Left ventricle myocardium inferior (tissue), 1 donor: ENCODE measurements around the gene GPR35. TPM values are rescaled to one million over a fixed set of nuclear protein-coding genes. Genes with fewer than 3 reads are reported as not detected.
"Not testable (repeated sequence)": the region's sequence is repeated elsewhere in the genome, so short reads cannot be mapped to it uniquely, and the experiment has no call there.

Experiments used
- DNase-seq: peaks from one replicate; pipeline ENCODE4 v3.0.0-alpha.2; 2020
- H3K27ac ChIP-seq: fragments of 200-600 bp; replicated peaks from 2 replicates; pipeline ENCODE4 v1.8.0; 2021
- H3K27me3 ChIP-seq: fragments of 200-600 bp; 2 replicates; pipeline ENCODE4 v1.8.0; 2021; ENCODE audit warnings: low read depth
- H3K36me3 ChIP-seq: fragments of 200-600 bp; 2 replicates; pipeline ENCODE4 v1.8.0; 2021
- H3K4me1 ChIP-seq: fragments of 200-600 bp; 2 replicates; pipeline ENCODE4 v1.8.0; 2021
- H3K4me3 ChIP-seq: fragments of 200-600 bp; 2 replicates; pipeline ENCODE4 v1.8.0; 2021; ENCODE audit warnings: mild to moderate bottlenecking, moderate library complexity
- H3K9me3 ChIP-seq: fragments of 200-600 bp; replicated peaks from 2 replicates; pipeline ENCODE4 v1.8.0; 2021
- CTCF ChIP-seq: fragments of 200-600 bp; IDR thresholded peaks from 2 replicates; pipeline ENCODE4 v1.8.0; 2021; ENCODE audit warnings: antibody characterized with exemption, mild to moderate bottlenecking, borderline replicate concordance
- intact Hi-C: fragments of 100-400 bp; cut with micrococcal nuclease; formaldehyde crosslinking; loops from one replicate; pipeline ENCODE4 v1.11.0; 2022
- total RNA-seq: library from RNA; stranded (reverse); fragmentation: NEBNext Ultra II Directional; extraction: Animal tissue kit (Norgen Biotek cat#: 25700); gene quantifications from one replicate; pipeline ENCODE4 v1.2.1, GENCODE V29; 2021
- donor health status: DM: no; HTN: yes; CAD: no; lungs with severe emphysema.

The GPR35 gene
- total RNA-seq, 1 donor from 2014 or later = 1.3 TPM

DNA sequence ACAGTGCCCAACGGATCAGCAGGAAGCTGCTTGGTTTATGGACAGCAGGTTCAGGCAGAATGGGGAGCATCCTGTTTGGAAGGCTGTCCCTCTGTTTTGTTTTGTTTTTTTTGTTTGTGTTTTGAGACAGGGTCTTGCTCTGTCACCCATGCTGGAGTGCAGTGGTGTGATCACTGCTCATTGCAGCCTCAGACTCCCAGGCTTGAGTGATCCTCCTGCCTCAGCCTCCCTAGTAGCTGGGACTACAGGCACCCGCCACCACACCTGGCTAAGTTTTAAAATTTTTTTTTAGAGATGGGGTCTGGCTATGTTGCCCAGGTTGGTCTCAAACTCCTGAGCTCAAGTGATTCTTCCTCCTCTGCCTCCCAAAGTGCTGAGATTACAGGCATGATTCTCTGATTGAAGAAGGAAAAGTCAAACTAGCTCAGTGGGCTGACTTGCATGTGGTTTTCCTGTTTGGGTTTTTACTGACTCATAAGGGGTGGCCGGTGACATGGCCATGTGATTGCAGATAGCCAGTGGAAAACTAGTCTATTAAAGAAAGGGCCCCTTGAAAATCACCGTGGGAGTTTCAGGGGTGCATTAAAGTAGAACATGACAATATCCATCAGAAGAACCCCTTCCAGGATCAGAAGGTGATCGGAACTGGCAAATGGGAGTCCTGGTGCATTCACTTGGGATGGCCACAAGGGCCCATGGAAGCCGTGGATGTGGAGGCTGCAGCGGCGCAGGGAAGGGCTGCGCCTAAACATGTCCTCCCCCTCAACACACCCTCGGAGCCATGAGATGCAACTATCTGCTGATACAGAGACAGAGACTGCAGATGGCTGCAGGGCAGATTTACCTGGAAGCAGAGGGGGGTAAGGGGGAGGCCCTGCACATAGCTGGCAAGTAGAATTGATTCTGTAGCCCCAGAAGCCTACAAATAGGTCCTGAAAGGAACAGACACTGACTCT is 30.9 kb downstream of the GPR35 start:
- no peak for TF ChIP-seq CTCF

DNA sequence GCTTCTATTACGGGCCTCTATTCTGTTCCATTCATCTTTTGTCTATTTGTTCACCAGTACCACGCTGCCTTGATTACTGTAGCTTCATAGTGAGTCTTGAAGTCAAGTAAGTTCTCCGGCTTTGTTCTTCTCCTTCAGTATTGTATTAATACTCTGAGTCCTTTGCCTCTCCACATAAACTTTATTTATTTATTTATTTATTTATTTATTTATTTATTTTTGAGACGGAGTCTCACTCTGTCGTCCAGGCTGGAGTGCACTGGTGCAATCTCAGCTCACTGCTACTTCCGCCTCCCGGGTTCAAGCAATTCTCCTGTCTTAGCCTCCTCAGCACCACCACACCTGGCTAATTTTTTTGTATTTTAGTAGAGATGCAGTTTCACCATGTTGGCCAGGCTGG is 34.6 kb downstream of the GPR35 start:
- peaks cover 12% of the 10 kb centered on the region for H3K9me3 ChIP-seq
- H3K27me3 ChIP-seq = peaks cover 96% of the 10 kb centered on the region

More for the DNA sequence above, 30.9 kb downstream of the GPR35 start:
- Histone ChIP-seq H3K4me3 (no peak overlapping the region), H3K27me3 (peaks cover 95% of the 10 kb centered on the region), H3K4me1 (no peaks in the 10 kb centered on the region), H3K27ac (no peak overlapping the region), H3K36me3 (no peaks in the 10 kb centered on the region), H3K9me3 (no peaks in the 10 kb centered on the region)
- no peak for DNase-seq
- intact Hi-C loops = no loop called here

DNA sequence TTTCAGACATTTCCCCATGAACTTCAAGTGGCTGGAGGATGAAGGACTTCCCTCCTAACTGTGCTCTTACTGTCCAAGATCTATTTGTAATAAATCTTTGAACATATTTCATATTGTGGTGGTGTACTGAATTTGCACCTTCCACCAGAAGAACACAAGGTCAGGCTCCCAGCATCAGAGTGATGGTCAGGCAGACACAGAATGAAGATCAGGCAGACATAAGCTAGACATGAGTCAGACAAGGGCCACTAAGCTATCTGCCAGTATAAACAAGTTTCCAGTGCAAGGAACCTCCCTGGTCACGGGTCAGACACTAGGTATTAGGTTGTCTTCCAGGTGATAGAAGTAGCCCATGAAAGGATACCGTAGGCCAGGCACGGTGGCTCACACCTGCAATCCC is 37.4 kb downstream of the GPR35 start:
- no peaks in the 10 kb centered on the region for H3K4me1 ChIP-seq
- H3K9me3 ChIP-seq = peaks cover 21% of the 10 kb centered on the region
- intact Hi-C loops = no loop called here
- H3K4me3 ChIP-seq = no peak overlapping the region
- H3K36me3 ChIP-seq = no peaks in the 10 kb centered on the region
- no peak for DNase-seq
- H3K27ac ChIP-seq = no peak overlapping the region
- TF ChIP-seq CTCF = no peak
- H3K27me3 ChIP-seq = peaks cover 95% of the 10 kb centered on the region

More for the DNA sequence above, 34.6 kb downstream of the GPR35 start:
- H3K27ac ChIP-seq, H3K4me3 ChIP-seq, H3K36me3 ChIP-seq, H3K4me1 ChIP-seq, intact Hi-C loops, DNase-seq: not testable (repeated sequence)

DNA sequence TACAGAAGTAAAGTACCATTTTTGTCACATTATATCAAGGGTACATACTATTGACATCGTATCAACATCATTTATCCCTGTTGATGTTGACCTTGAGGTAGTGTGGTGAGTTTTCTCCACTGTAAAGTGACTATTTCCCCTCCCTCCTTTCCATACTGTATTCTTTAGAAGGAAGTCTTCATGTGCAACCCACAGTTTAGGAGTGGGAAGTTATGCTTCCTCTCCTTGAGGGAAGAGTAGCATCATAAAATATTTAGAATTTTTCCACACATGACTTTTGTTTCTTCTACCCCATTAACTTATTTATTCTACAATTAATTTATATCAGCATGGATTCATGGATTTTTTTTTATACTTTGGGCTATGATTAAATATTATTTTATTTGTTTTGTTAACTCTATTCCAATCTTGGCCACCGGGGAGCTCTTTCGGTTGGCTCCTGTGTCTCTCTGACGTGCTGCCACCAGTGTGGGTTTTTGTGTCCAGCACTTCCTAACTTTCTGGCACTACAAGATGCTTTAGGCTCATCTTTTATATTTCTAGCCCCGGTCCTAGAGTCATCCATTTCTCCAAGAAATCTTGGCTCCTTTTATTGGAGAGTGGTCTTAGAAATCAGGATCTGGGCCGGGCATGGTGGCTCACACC is 38.4 kb downstream of the GPR35 start:
- Histone ChIP-seq H3K27ac (no peak overlapping the region), H3K36me3 (no peaks in the 10 kb centered on the region), H3K4me3 (no peak overlapping the region), H3K4me1 (no peaks in the 10 kb centered on the region), H3K27me3 (peaks cover 92% of the 10 kb centered on the region), H3K9me3 (peaks cover 21% of the 10 kb centered on the region)
- no peak for TF ChIP-seq CTCF
- intact Hi-C loops = no loop called here
- DNase-seq = no peak

DNA sequence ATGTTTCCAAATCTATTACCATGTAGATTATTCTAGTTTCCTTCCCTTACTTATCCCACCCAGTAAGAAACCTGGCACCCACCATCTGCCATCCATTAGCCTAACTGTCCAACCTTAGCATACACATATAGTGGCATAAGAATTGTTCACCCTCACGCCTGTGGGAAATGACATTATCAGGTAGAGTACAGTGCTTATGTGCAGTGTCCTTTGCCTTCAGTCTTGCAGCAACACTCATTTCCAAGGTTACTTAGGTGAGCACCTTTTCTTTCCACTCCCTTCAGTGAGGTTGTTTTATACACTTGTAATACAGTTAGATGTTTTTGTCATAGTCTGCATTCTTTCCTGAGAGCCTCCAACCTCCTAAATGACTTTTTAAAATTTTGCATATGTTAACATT is 39.3 kb downstream of the GPR35 start:
- no peak overlapping the region for H3K27ac ChIP-seq
- H3K4me1 ChIP-seq = no peaks in the 10 kb centered on the region
- intact Hi-C loops = no loop called here
- no peaks in the 10 kb centered on the region for H3K36me3 ChIP-seq
- TF ChIP-seq CTCF = no peak
- peaks cover 21% of the 10 kb centered on the region for H3K9me3 ChIP-seq
- DNase-seq = no peak
- no peak overlapping the region for H3K4me3 ChIP-seq
- peaks cover 82% of the 10 kb centered on the region for H3K27me3 ChIP-seq

- Histone ChIP-seq H3K27me3 (peaks cover 67% of the 10 kb centered on the region), H3K4me3 (no peak overlapping the region), H3K4me1 (no peaks in the 10 kb centered on the region), H3K27ac (no peak overlapping the region), H3K36me3 (no peaks in the 10 kb centered on the region), H3K9me3 (peaks cover 3% of the 10 kb centered on the region)
- intact Hi-C loops = no loop called here
- no peak for DNase-seq
- no peak for TF ChIP-seq CTCF
These were observed 45.1 kb downstream of the GPR35 start for GRCh38 chr2:240670402-240670801.
